Liver (tissue), 9 donors: ENCODE measurements around the gene CFAP54. TPM values are rescaled to one million over a fixed set of nuclear protein-coding genes. Genes with fewer than 3 reads are reported as not detected.
A peak's percentile ranks its signal among the peaks of the same experiment; 100 is the strongest.

Source experiments
- DNase-seq: peaks from one replicate; pipeline ENCODE4 v3.0.0-alpha.2; 2017; ENCODE audit warnings: low spot score
- H3K27ac ChIP-seq, 2 donors: one replicate each; pipeline ENCODE4 v1.7.0; 2013; ENCODE audit warnings: inconsistent platforms in 2 of 2, low read length in 2 of 2, control low read depth in 1 of 2, low read depth in 1 of 2, mild to moderate bottlenecking in 1 of 2
- H3K27me3 ChIP-seq, 4 donors: one replicate each; pipeline versions ENCODE4 v1.6.1 to v1.7.0; 2013; ENCODE audit warnings: low read length in 3 of 4, inconsistent platforms in 1 of 4, mild to moderate bottlenecking in 1 of 4, moderate library complexity in 1 of 4; ENCODE audit not compliant: control insufficient read depth in 4 of 4, insufficient read depth in 4 of 4
- H3K36me3 ChIP-seq, 4 donors: one replicate each; pipeline versions ENCODE4 v1.6.1 to v1.7.0; 2013; ENCODE audit warnings: low read length in 3 of 4, mild to moderate bottlenecking in 3 of 4, low read depth in 1 of 4, moderate library complexity in 1 of 4; ENCODE audit not compliant: control insufficient read depth in 4 of 4, insufficient read depth in 3 of 4
- H3K4me1 ChIP-seq, 4 donors: one replicate each; pipeline versions ENCODE4 v1.6.1 to v1.7.0; 2013; ENCODE audit warnings: low read length in 3 of 4, mild to moderate bottlenecking in 3 of 4, moderate library complexity in 1 of 4; ENCODE audit not compliant: control insufficient read depth in 4 of 4, insufficient read depth in 4 of 4
- H3K4me3 ChIP-seq, 3 donors: one replicate each; pipeline versions ENCODE4 v1.6.1 to v1.7.0; 2013; ENCODE audit warnings: low read length in 3 of 3, control low read depth in 1 of 3, low read depth in 1 of 3, mild to moderate bottlenecking in 1 of 3
- H3K9ac ChIP-seq, 2 donors: one replicate each; pipeline ENCODE4 v1.7.0; 2013; ENCODE audit warnings: low read length in 2 of 2, mild to moderate bottlenecking in 2 of 2, moderate library complexity in 2 of 2, control low read depth in 1 of 2, low read depth in 1 of 2
- H3K9me3 ChIP-seq, 4 donors: one replicate each; pipeline versions ENCODE4 v1.6.1 to v1.7.0; 2013; ENCODE audit warnings: low read length in 3 of 4; ENCODE audit not compliant: control insufficient read depth in 4 of 4
- ATF3 ChIP-seq: IDR thresholded peaks from 2 replicates; pipeline ENCODE4 v1.6.1; 2016; ENCODE audit warnings: antibody characterized with exemption
- CTCF ChIP-seq: fragments of 150-350 bp; IDR thresholded peaks from 2 replicates; pipeline ENCODE4 v1.5.1; 2017; ENCODE audit warnings: improper control_type of control experiment, low read depth, low read length; ENCODE audit not compliant: missing input control
- EGR1 ChIP-seq, 2 donors: IDR thresholded peaks; 2 replicates each; pipeline ENCODE4 v1.6.1; 2016 to 2018; ENCODE audit warnings: antibody characterized with exemption in 2 of 2, low read depth in 2 of 2
- FOXA1 ChIP-seq: IDR thresholded peaks from 2 replicates; pipeline ENCODE4 v1.6.1; 2016; ENCODE audit warnings: antibody characterized with exemption
- FOXA2 ChIP-seq: IDR thresholded peaks from 2 replicates; pipeline ENCODE4 v1.6.1; 2016; ENCODE audit warnings: antibody characterized with exemption
- GABPA ChIP-seq, 2 donors: IDR thresholded peaks in 1 of 2; conservative IDR thresholded peaks in 1 of 2; 2 replicates each; pipeline ENCODE4 v1.6.1; 2016; ENCODE audit warnings: antibody characterized with exemption in 2 of 2, mild to moderate bottlenecking in 1 of 2, moderate library complexity in 1 of 2
- HNF4A ChIP-seq, 2 donors: conservative IDR thresholded peaks; 2 replicates each; pipeline ENCODE4 v1.6.1; 2016; ENCODE audit warnings: antibody characterized with exemption in 2 of 2, mild to moderate bottlenecking in 2 of 2
- HNF4G ChIP-seq: IDR thresholded peaks from 2 replicates; pipeline ENCODE4 v1.6.1; 2016; ENCODE audit warnings: antibody characterized with exemption
- JUND ChIP-seq, 2 donors: IDR thresholded peaks; 2 replicates each; pipeline ENCODE4 v1.6.1; 2016; ENCODE audit warnings: antibody characterized with exemption in 2 of 2
- MAX ChIP-seq: IDR thresholded peaks from 2 replicates; pipeline ENCODE4 v1.6.1; 2016; ENCODE audit warnings: antibody characterized with exemption
- NR2F2 ChIP-seq: IDR thresholded peaks from 2 replicates; pipeline ENCODE4 v1.6.1; 2016; ENCODE audit warnings: antibody characterized with exemption
- RAD21 ChIP-seq, 2 donors: IDR thresholded peaks; 2 replicates each; pipeline ENCODE4 v1.6.1; 2016; ENCODE audit warnings: antibody characterized with exemption in 2 of 2, mild to moderate bottlenecking in 2 of 2
- RXRA ChIP-seq, 2 donors: IDR thresholded peaks; 2 replicates each; pipeline ENCODE4 v1.6.1; 2017 to 2018; ENCODE audit warnings: antibody characterized with exemption in 2 of 2, mild to moderate bottlenecking in 1 of 2
- SP1 ChIP-seq: IDR thresholded peaks from 2 replicates; pipeline ENCODE4 v1.6.1; 2018; ENCODE audit warnings: antibody characterized with exemption, mild to moderate bottlenecking
- TAF1 ChIP-seq: conservative IDR thresholded peaks from 2 replicates; pipeline ENCODE4 v1.6.1; 2016; ENCODE audit warnings: antibody characterized with exemption, mild to moderate bottlenecking
- YY1 ChIP-seq: IDR thresholded peaks from 2 replicates; pipeline ENCODE4 v1.6.1; 2016; ENCODE audit warnings: antibody characterized with exemption, mild to moderate bottlenecking
- ZBTB33 ChIP-seq: IDR thresholded peaks from 2 replicates; pipeline ENCODE4 v1.6.1; 2016; ENCODE audit warnings: antibody characterized with exemption
- WGBS: extraction: QIAGEN DNeasy Blood & Tissue Kit; methylation state at CpG from one replicate; pipeline ENCODE4 v1.1.7; 2013; 5-methylcytosine and 5-hydroxymethylcytosine counted together
- polyA plus RNA-seq, 2 donors: library from polyadenylated mRNA; stranded (reverse) in 1 of 2; unstranded in 1 of 2; fragments of 200-250 nt in 1 of 2; fragments of >200 nt in 1 of 2; fragmentation: Nextera tagmentation in 1 of 2; extraction: Ambion mirVana in 1 of 2; gene quantifications; one replicate each; pipeline versions ENCODE4 v1.2.1 to v1.2.3, GENCODE V29; 2013 to 2015
- total RNA-seq, 2 donors: library from RNA; depleted of rRNA; stranded (reverse); fragments of >200 nt; gene quantifications; one replicate each; pipeline ENCODE4 v1.2.3, GENCODE V29; 2014
- donor health status: healthy.
- donor health status: healthy.
- donor health status: healthy.
- donor health status: healthy.
- donor health status: healthy.

CFAP54 gene
- total and polyA plus RNA-seq, 4 donors, result 0.01 to 0.19 (median 0.15) TPM

GRCh38 chr12:96497855-96498254 is 8.5 kb downstream of the CFAP54 start (continued):
- TF ChIP-seq EGR1 (IDR thresholded peaks at IDR 0.05; ENCODE audit: low read depth in 2 of 2), result no peak
- no peak for TF ChIP-seq GABPA (IDR thresholded peaks at IDR 0.05 in 1 of 2, conservative IDR thresholded peaks at IDR 0.05 in 1 of 2)
- no peak for TF ChIP-seq CTCF
- no peak for TF ChIP-seq FOXA1
- TF ChIP-seq HNF4A (conservative IDR thresholded peaks at IDR 0.05), result no peak
- no peak for TF ChIP-seq RXRA (IDR thresholded peaks at IDR 0.05)
- TF ChIP-seq ATF3, result no peak

GRCh38 chr12:96500693-96501092 is 11.3 kb downstream of the CFAP54 start:
- H3K4me3 ChIP-seq, result no peak overlapping the region
- H3K4me1 ChIP-seq, result no peaks in the 10 kb centered on the region
- no peak for DNase-seq
- H3K27me3 ChIP-seq, result no peaks in the 10 kb centered on the region
- H3K9me3 ChIP-seq, result no peaks in the 10 kb centered on the region
- H3K9ac ChIP-seq, result no peak overlapping the region
- TF ChIP-seq RAD21 (IDR thresholded peaks at IDR 0.05) (peak in 1 of 2 donors; percentile 25), FOXA2 (no peak)
- H3K27ac ChIP-seq, result no peak overlapping the region
- no peaks in the 10 kb centered on the region for H3K36me3 ChIP-seq
- 61% methylated on average over 3 of the region's 3 CpGs for WGBS

- H3K27ac ChIP-seq, result peak overlapping the region; percentile 42 to 59
- no peak overlapping the region for H3K4me3 ChIP-seq
- WGBS, result 47% methylated on average over 5 of the region's 5 CpGs
- H3K27me3 ChIP-seq, result no peaks in the 10 kb centered on the region
- H3K4me1 ChIP-seq, result no peaks in the 10 kb centered on the region
- no peak overlapping the region for H3K9ac ChIP-seq
- no peaks in the 10 kb centered on the region for H3K36me3 ChIP-seq
- H3K9me3 ChIP-seq, result no peaks in the 10 kb centered on the region
- DNase-seq, result peak; percentile 42
- TF ChIP-seq ATF3 (no peak), MAX (no peak), RXRA (IDR thresholded peaks at IDR 0.05) (no peak), NR2F2 (peak; percentile 12), YY1 (no peak)
Observed at GRCh38 chr12:96501133-96501761, 11.9 kb downstream of the CFAP54 start.

GRCh38 chr12:96501908-96502307 is 12.5 kb downstream of the CFAP54 start:
- Histone ChIP-seq H3K4me1 (no peaks in the 10 kb centered on the region), H3K27ac (peak overlapping the region; percentile 42 to 59), H3K4me3 (no peak overlapping the region), H3K9me3 (no peaks in the 10 kb centered on the region), H3K36me3 (no peaks in the 10 kb centered on the region), H3K9ac (no peak overlapping the region), H3K27me3 (no peaks in the 10 kb centered on the region)
- peak; percentile 36 for DNase-seq
- no peak for TF ChIP-seq HNF4A (conservative IDR thresholded peaks at IDR 0.05)
- no peak for TF ChIP-seq JUND (IDR thresholded peaks at IDR 0.05)
- TF ChIP-seq SP1, result no peak
- TF ChIP-seq NR2F2, result no peak
- TF ChIP-seq GABPA (IDR thresholded peaks at IDR 0.05 in 1 of 2, conservative IDR thresholded peaks at IDR 0.05 in 1 of 2), result no peak
- no peak for TF ChIP-seq TAF1
- TF ChIP-seq ATF3, result no peak
- no peak for TF ChIP-seq EGR1 (IDR thresholded peaks at IDR 0.05; ENCODE audit: low read depth in 2 of 2)
- TF ChIP-seq HNF4G, result no peak
- TF ChIP-seq CTCF, result no peak
- TF ChIP-seq ZBTB33, result no peak
